CD4-positive, alpha-beta T cell treated with Interleukin-17A for 4 hours (primary cell): ENCODE measurements around the gene C14orf93.

ENCODE experiments used
- DNase-seq: peaks from one replicate; pipeline ENCODE4 v3.0.0-alpha.2; 2020; ENCODE audit warnings: mixed read lengths

The C14orf93 gene

DNA sequence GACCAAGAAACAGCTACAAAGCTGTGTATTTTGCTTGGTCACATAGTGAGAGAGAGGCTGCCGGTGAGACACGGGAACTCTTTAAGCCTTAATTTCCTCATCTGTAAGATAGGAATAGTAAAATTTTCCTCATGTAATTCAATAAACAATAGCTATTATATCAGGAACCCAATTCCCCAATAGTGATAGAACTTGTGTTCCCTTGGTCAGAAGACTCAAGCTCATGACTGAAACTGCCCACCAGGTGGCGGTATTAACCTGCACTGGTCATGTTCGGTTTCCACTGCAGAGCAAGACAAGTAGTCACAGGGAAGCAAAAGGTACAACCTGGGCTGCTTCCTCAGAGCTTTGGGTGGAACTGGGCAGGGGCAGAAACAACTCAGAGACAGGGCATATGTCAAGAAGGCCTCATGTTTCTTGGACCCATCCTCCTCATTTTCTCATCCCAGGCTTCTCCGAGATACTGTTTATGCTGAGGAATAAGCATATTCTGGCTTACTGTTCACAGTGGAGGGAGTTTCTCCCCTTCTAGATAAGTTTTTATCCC is 23.4 kb downstream of the C14orf93 start:
- peak; percentile 95 for DNase-seq

DNA sequence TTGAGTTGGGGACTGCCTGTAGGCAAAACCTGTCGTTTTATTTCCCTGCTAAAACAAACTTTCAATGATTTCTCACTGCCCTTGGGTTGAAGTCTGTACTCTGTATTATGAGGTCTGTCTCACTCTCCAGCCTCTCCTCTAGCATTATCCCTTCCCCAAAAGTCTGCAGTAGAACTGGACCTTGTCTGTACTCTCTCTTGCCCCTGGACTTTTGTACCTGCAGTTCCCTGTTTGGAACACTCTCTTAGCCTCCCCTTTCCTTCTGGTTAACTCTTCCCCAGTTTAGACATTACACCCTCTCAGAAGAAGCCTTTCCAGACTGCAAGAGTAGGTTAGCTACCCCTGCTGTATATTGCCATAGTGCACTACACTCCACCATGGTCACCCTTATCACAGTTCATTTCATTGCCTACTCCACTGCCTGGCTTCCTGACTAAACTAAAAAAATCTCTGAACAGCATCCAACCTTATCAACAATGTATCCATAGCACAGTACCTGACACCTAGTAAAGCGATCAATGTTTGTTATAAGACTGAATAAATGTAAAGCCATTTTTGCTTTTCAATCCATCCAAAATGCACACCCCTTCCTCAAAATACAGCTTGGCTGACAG is 23.9 kb downstream of the C14orf93 start:
- no peak for DNase-seq

DNA sequence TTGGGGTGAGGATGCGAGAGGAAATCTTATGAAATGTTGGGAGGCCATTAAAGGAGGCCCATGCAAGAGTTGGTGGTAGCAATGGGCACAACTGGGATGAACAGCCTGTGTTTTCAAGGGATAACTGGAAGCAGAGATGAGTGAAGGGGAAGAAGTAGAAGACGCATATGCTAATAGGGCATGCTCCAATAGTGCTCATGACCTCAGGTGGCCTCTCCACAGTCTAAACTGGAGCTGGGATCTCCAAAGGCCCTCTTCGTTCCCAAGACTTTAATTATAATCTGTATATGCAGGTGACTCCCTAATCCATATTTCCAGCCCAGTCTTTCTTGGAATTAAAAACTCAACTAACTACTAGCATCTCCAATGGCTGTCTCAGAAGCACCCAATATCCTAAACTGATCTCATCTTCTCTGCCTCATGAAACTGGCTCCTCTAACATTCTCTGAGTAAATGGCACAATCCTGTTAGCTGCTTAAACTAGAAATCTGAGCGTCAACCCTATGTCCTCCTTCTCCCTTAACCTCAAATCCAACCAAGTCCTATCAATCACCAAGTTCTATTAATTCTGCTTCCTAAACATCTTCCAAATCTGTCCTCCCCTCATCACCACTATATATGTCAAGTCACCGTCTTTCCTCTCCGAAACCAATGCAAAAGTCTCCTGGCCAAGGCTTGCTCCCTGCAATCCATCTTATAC is 24.8 kb downstream of the C14orf93 start:
- no peak for DNase-seq

DNA sequence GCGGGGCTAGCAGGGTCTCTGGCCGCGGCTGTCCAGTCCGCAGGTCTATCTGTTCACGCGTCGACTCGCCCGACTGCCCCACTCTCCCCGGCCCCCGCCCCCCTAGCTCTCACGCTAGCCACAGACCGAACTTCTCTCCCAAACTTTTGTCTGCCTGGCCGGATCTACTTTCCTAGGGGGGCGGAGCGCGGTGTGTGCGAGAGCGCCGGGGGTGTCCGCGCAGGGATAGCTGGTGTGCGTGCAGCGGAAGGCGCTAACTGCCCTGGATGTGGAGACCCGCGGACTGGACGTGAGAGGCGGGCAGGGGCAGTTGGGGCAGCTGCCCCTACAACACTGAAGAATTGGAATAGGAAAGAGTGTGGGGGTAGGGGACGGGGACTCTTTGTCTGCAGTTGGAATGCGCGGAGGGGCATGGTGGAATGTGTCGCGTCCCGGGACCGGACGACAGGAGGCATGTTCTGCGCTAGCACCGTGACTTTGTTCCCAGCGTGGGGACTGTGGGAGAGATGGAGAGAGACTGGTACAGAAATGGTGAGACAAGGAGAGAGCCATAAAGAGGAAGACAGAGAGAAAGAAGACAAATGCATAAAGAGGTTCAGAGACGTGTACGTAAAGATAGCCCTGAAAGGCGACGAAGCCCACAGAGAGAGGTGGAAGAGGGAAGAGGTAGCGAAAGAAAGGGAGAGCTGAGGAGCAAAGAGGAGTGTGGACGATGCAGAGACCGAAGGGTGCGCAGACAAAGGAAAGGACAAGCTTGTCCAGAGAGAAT is 27.3 kb downstream of the C14orf93 start, which contains the start of gene AJUBA:
TSS of gene AJUBA (minus strand) at position 75 of the 769 bp plus-strand sequence. CDS start 285 bp downstream, outside the sequence.
- peak; percentile 79 for DNase-seq

DNA sequence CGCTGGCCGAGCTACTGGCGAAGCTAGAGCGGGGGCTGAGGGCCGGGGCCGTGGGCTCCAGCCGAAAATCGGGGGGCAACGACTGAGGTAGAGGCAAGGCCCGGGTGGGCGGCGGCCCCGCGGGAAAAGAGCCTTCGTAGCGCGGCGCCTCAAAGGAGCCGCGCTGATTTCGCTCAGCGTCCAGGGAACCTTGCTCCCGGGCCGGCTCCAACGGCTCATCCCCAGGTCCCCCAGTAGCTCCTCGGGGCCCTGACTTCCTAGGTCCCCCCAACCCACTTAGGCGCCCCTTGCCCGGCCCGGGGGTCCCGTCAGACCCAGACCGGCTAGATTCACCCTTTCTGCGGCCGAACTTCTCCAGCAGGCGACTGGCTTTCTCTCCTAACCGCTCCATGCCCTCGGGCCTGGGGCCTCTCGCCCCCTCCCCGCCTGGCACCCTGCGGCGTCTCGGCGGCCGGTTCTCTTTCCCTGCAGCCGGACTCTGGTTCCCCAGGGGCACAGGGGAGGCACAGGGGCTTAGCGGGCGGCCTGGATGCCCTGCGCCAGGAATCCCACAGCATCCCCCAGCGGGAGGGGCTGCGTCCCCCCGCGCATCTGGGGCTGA is 28.0 kb downstream of the C14orf93 start:
- DNase-seq = peak; percentile 11

DNA sequence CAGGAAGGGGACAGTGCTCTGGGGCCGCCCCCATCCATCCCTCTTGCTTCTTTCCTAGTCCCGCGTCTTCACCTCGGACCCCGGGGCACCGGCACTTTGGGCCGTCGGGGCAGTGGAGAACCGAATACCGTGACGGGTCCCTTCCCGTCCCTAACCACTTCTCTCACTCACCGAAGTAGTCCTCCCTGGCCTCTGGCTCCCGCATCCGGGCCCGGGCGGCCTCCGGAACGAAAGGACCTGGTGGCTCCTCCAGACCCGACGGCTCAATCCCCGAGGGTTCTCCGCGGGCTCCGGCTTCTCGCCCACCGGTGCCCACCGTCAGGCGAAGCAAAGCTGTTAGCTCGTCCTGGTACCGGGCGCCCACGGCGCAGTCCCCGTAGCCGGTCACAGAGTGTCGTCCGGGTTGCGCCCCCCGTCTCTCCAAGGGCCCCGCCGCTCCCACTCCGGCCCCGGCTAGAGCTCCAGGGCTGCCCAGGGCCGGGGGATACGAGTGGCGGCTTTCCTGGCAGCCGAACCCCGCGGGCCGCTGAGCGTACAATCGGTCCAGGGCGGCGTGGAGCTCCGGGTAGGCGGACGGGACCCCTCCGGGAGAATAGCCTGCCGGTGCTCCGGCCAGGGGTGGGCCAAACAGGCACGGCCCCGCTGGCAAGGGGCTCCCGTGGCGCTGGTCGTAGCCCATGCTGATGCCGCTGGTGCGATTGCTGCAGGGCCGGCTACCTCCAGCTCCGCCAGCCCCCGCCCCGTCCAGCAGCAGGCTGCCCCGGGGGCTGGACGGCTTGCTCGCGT is 28.7 kb downstream of the C14orf93 start:
- DNase-seq = peak; percentile 28

DNA sequence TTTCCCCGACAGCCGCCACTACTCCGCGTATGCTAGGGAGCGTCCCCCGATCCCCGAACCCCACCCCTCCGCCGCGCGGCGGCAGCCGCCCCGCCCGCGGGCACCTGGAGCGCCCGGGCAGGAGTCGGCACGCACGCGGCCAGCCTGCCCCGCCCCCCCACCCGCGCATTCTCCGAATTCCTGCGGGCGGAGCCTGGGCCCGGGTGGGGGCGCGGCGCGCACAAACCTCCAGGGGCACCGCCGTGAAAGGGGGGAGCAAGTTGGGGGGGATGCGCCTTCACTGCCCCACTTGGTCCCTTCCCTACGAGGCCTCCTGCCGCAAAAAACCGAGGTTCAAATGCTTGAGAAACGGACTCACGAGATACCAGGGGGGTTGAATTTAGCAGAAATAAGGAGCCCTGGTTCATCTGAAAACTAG is 29.3 kb downstream of the C14orf93 start:
- DNase-seq = peak; percentile 60

DNA sequence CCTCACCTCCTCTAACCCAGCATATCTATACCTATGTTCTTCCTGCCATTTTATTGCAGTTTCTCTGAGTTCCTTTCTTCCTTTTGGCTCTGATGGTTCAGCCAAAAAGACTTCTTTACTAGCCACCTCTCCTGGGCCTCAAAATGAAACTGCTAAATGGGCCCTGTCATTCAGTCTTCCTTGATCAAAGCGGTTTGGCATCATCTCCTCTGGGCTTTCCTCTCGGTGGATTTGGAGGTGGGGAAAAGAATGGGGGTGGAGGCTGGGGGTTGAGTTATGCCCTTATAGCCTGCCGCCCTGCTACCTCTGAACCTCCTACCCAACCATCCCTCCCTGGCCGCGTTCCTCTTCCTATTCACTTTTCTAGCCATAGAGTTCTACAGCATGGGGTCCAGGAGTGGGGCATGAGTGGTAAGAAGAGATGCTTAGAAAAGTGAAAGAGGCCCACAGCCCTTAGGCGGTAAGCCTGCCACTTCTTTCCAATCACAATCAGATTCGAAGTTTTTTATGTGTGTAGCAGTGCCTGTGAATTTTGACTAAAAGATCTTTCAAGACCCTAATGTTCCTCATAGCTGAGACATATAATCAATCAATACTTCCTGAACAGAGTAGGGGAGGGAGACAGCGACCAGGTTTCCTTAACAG is 30.1 kb downstream of the C14orf93 start:
- no peak for DNase-seq

DNA sequence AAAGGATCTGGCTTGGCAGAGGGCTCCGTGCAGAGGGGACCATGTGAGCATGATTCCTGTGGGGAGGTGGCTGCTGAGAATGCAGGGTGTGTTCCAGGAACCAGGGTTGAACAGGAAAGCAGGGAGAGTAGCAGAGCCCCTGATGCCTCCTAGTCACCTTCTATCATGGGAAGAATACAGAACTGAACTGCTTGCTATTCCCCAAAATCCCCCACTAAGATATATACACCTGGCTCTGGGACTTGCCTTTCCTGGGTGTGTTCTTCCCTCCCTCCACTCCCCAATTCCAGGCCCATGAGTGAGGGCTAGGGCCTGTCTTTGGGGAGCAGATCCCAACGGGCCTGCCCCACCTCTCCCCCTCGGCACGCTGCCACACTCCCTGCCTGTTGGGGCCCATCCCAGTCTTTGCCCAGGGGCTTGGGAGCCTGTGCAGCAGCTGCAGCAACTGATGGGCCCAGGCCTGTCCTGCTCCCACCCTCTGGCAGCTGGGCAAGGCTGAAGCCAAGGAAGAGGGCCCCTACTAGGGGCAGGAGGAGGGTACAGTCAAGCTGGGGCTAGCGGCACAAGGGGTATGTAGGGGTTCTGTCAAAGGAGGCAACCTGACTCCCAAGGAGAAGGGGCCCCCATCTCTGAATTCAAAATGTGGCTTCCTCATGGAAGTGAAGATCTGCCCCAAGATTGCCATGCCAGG is 30.8 kb downstream of the C14orf93 start:
- no peak for DNase-seq

DNA sequence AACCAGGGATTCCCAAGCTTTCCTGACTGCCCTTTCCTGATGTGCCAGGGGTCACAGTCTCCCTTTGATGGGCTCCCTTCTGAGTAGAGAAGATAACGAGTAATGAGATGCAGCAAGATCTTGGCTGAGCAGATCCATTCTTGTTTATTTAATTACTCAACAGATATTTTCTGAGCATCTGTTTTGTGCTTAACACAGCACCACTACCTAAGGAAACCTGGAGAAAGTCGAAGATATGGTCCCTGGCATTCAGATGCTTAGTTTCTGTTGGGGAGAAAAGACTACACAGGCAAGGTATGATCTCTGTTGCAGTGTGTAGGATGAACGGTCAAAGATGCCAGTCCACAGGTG is 31.5 kb downstream of the C14orf93 start:
- no peak for DNase-seq

DNA sequence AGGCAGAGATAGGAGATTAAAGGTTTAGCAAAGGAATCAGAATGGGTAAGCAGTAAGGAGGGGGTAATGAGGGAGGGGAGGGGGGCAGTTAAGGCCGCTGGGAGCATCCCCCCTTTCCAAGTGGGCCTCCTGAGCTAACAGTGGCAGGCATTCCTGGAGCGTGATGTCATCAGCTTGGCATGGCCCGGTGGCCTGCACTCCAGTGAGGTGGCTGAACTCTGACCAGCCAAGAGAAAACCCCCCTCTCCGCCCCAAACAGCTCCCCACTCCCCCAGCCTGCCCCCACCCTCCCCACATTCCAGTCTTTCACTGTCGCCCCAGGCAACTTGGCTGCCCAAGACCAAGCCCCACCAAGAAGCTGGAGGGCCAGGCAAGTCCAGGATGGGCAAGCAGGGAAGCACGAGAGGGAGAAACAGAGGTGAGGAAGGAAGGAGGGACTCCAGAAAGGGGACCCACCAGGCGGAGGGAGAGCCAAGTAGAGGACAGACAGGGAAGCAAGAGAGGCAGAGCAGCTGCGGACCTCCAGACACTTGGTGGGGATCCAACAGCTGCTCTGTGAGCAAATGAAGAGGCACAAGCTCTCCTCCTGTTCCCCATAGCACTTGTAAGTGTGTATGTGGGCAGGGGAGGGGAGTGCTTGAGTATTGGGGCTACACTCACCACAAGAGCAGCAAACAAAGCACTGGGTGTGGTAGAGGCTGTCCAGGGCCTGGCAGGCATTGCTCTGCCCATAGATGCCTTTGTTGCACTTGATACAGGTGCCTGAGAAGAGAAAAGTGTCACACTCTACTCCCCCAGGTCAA is 32.1 kb downstream of the C14orf93 start:
- DNase-seq = no peak

DNA sequence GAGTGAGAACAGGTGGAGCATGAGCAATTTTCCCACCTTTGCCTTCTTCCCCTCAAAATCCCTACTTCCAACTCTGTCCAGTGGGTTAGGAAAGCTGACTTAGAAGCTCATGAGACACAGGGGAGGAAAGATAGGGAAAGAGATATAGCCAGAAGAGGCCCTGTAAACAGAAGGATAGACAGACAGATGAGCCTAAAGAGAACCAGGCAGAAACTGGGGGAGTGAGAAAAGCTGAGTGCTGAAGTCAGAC is 32.6 kb downstream of the C14orf93 start:
- no peak for DNase-seq

DNA sequence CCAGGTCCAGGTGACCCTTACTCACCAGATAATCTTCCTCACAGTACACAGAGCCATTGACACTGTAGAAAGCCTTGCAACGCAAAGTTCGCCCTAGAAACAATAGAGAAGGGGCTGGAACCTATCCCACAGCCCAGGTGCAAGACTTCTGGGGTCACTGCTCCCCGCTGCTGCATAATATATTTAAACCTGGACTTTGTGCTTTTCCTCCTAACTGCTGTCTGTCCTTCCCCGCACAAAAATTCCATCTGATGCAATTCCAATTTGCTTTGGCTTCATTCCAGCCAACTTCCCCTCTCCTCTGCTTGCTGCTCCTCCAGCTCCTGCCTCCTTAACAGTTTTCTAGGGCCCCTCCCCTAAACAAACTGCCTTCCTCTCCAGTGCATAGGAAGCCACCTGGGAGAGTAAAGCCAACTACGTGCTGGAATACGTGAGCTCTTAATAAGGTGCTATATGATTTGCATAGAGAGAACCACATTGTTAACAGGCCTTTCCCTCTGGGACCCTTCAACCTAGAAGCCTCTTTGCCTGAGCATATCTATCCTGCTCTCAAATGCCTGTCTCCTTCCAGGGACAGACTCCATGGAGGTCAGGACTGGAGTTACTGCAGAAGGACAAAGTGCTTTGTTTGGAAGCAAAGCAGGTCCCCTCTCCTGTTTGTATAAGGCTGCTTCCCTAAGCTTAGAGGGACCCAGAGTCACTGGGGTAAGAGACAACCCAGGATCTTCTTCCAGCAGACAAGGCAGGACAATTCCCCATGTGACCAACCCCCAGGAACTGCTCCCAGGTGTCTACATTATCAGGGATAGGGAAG is 33.1 kb downstream of the C14orf93 start:
- no peak for DNase-seq

DNA sequence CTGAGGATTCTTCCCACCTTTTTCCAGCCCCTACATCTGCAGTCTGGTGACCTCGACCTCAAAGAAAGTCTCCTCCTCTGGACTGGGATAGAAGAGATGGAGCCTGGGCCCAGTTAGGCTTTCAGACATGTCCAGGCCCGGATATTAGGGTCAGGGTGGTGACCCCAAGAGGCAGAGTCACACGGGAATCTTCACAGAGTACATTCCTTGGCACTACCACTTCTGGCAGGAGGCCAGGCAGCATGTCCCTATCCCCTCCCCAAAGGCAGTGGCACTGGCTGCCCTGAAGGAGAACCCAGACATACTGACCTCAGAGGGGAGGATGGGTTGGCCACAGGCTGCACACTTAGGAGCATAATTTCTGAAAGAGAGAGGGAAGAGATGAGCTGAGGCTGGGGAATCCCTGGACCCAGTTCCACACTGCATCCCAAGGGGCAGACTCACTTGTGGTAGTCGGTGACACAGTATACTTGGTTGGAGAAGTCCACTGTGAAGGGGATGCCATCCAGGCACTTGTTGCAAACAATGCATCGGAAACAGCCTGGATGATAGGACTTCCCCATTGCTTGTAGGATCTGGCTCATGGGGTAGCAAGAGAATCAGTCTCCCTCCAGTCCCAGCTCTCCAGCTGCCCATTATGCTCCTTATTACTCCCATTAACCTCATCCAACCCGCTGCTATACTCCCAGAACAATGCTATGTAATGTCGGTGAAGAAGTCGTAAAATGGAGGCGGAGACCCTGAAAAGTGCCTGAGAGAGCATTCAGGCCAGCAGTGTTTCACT is 35.2 kb downstream of the C14orf93 start:
- DNase-seq = no peak

DNA sequence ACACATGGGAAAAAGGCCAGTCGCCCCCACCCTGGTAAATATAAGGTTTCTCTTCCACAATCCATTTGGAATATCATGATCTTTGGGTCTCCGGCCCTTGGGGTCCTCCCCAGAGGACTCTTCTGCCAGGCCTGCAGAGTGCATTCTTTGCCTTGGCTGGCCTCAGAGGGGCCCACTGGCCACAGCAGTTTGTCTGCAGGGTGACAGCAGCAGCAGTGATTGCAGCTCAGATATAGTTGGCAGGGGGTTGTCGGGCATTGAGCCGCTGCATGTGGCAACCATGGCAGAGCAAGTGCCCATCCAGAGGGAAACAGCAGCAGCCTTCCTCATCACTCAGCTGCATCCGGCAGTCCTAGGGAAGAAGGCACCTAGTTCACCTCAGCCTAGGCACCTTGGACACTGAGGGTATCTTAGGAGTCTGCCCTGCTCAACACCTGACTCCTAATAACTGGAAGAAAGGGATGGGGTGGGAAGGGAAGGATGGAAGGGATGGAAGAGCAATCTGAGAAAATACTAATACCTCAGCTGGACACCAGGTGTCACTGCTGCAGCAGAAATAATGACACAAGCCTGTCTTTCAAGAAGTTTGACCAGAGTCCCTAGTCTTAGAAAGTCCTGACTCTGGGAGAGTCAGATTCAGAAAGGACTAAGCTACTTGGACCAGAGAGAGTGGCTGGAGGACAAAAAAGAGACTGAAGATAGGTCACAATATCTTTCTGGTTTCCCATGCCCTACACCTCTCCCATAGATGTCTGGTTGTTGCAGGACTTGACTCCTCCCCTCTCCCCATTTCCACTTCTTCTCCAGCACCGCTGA is 36.5 kb downstream of the C14orf93 start:
- DNase-seq = peak; percentile 67

DNA sequence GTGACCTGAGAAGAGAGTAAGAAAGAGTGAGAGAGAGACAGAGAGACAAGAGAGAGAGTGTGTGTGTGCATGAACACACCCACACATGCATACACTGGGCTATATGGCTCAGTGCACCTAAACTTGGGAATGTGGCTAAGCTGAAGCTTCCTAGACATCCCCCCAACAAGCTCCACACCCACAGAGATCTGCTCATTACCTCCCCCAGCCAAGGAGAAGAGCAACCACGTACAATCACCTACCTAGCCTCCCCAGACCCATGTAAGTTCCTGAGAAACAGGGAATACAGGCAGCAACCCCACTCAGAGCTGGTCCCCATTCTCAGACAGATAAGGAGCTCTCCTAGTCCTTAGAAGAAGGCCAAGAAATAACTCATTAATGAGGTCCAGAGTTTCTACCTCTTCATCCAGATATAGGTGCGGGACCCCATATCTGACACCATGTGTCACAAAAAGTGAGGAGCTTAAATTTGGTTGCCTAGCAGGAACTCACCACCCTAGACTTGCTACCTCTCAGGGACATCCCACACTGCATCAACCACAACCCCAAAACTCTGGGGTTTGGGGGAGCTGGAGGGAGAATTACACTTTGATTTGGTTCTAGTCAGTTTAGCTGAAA is 37.5 kb downstream of the C14orf93 start:
- DNase-seq = no peak

DNA sequence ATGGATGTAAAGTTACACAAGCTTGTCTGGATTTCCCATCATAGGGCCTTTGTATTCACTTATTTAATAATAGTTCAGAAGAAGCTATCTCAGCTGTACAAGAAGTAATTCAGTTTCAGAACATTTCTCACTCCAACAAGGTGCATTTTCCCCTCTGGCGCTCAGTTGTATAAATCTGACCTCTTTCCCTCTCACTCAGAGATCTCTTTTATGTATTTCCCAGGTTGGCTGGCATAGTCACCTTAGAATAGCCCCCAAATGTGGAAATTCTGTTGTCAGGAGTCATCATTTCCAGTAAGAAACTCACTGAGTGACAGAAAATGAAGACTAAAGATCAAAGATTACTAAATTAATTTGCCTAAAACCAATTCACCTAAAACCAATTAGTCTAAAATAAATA is 38.8 kb downstream of the C14orf93 start:
- no peak for DNase-seq
